Parathyroid adenoma (tissue), 2 donors: ENCODE results near the gene CARS1.

Experiments used
- H2AFZ ChIP-seq: fragments of 300-600 bp; sonication (generic); one replicate; pipeline ENCODE4 v1.7.0; 2017; ENCODE audit warnings: antibody characterized with exemption, mild to moderate bottlenecking
- H3K27ac ChIP-seq: fragments of 300-600 bp; sonication (generic); one replicate; pipeline ENCODE4 v1.7.0; 2017
- H3K27me3 ChIP-seq: fragments of 300-600 bp; sonication (generic); one replicate; pipeline ENCODE4 v1.7.0; 2017; ENCODE audit warnings: low read length; ENCODE audit not compliant: control insufficient read depth, insufficient read depth
- H3K36me3 ChIP-seq: fragments of 300-600 bp; sonication (generic); one replicate; pipeline ENCODE4 v1.7.0; 2017; ENCODE audit warnings: low read length; ENCODE audit not compliant: control insufficient read depth, insufficient read depth
- H3K4me1 ChIP-seq: fragments of 300-600 bp; sonication (generic); one replicate; pipeline ENCODE4 v1.7.0; 2017; ENCODE audit warnings: control low read depth
- H3K4me2 ChIP-seq: fragments of 300-600 bp; sonication (generic); one replicate; pipeline ENCODE4 v1.7.0; 2017; ENCODE audit warnings: low read length
- H3K4me3 ChIP-seq: fragments of 300-600 bp; sonication (generic); one replicate; pipeline ENCODE4 v1.7.0; 2017; ENCODE audit warnings: low read depth, low read length
- H3K79me2 ChIP-seq: fragments of 300-600 bp; sonication (generic); one replicate; pipeline ENCODE4 v1.7.0; 2017; ENCODE audit warnings: control low read depth
- H3K9ac ChIP-seq: fragments of 300-600 bp; sonication (generic); one replicate; pipeline ENCODE4 v1.7.0; 2017; ENCODE audit warnings: mild to moderate bottlenecking
- H3K9me3 ChIP-seq: fragments of 300-600 bp; sonication (generic); one replicate; pipeline ENCODE4 v1.7.0; 2017; ENCODE audit warnings: low read length; ENCODE audit not compliant: control insufficient read depth
- TF ChIP-seq, protein P1 (sequence below): fragments of 300-600 bp; sonication (generic); IDR thresholded peaks from one replicate; pipeline ENCODE4 v1.7.0; 2017; ENCODE audit warnings: antibody characterized with exemption, mild to moderate bottlenecking
- donor health status: primary hyperparathyroidism.

Gene CARS1

DNA sequence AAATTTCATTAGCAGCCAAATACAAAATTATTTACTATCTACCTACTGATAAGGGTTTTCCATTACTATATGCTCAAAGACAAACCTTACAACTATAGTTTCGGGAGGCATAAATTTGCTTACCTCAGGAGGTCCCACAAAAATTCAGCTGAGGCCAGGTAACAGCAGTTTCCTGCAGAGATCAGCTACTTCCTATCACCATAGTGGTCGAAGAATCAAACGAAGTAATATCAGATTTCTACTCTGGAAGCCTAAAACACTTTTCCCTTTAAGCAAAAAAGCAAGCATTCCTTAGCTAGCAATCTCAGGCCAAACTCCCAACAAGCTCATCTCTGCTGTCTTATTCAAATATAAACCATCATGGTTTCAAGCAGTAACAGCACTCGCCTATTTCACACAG is 68.2 kb downstream of the CARS1 start:
- H2AFZ ChIP-seq = no peak overlapping the region
- peak overlapping the region; percentile 86 for H3K27ac ChIP-seq
- peak overlapping the region; percentile 82 for H3K4me3 ChIP-seq
- H3K36me3 ChIP-seq = no peaks in the 10 kb centered on the region
- peaks cover 37% of the 10 kb centered on the region for H3K79me2 ChIP-seq
- no peaks in the 10 kb centered on the region for H3K27me3 ChIP-seq
- no peak overlapping the region for H3K9ac ChIP-seq
- H3K4me2 ChIP-seq = peak overlapping the region; percentile 77
- no peaks in the 10 kb centered on the region for H3K9me3 ChIP-seq
- TF ChIP-seq, protein P1, sequence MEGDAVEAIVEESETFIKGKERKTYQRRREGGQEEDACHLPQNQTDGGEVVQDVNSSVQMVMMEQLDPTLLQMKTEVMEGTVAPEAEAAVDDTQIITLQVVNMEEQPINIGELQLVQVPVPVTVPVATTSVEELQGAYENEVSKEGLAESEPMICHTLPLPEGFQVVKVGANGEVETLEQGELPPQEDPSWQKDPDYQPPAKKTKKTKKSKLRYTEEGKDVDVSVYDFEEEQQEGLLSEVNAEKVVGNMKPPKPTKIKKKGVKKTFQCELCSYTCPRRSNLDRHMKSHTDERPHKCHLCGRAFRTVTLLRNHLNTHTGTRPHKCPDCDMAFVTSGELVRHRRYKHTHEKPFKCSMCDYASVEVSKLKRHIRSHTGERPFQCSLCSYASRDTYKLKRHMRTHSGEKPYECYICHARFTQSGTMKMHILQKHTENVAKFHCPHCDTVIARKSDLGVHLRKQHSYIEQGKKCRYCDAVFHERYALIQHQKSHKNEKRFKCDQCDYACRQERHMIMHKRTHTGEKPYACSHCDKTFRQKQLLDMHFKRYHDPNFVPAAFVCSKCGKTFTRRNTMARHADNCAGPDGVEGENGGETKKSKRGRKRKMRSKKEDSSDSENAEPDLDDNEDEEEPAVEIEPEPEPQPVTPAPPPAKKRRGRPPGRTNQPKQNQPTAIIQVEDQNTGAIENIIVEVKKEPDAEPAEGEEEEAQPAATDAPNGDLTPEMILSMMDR = no peak
- H3K4me1 ChIP-seq = peaks cover 13% of the 10 kb centered on the region

DNA sequence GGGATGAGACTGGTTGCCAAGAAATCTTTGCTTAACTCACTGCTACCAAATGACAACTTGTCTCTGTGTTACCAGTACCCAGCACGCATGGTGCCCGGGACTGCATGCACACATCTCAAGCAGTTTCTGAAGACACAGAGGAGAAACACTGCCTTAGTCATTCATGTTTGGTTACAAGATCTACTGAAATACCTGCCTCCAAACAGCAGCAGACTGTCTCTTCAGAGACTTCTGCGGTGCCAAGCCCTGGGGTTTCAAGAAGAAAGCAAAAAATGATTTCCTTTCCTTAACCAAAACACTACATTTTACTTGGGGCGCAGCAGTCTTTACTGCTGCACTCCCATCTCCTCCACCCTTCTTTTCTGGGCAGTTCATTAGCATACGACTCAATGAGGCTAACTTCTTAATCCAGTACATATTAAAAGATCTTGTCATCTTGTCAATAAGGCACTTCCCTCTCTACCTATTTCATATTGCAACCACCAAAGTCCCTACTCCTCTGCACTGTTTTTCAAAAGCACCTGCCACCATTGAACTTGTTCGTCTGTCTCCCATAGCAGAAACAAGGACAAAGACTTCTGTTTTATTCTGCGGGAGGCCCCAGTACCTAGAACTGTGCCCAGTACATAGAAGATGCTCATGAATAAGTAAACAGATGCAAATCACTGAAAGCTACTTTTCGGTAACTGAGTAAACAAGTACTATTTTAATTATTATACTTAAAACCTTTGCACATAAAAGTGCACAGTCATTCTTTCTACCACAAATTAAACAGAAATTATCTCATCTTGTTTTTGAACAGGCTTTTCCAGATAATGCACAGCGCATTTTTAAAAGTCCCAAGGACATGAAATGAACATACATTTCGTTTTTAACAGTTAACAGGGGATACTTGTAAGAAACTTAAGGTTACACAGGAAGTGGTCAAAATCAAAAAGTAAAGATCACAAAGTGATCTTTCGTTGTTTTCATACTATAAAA is 69.1 kb downstream of the CARS1 start:
- TF ChIP-seq, protein P1 = no peak
- peak overlapping the region; percentile 86 for H3K27ac ChIP-seq
- H3K4me1 ChIP-seq = peaks cover 13% of the 10 kb centered on the region
- no peak overlapping the region for H2AFZ ChIP-seq
- peak overlapping the region; percentile 77 for H3K4me2 ChIP-seq
- H3K36me3 ChIP-seq = no peaks in the 10 kb centered on the region
- no peaks in the 10 kb centered on the region for H3K27me3 ChIP-seq
- H3K4me3 ChIP-seq = peak overlapping the region; percentile 82
- peaks cover 42% of the 10 kb centered on the region for H3K79me2 ChIP-seq
- H3K9ac ChIP-seq = no peak overlapping the region
- no peaks in the 10 kb centered on the region for H3K9me3 ChIP-seq

DNA sequence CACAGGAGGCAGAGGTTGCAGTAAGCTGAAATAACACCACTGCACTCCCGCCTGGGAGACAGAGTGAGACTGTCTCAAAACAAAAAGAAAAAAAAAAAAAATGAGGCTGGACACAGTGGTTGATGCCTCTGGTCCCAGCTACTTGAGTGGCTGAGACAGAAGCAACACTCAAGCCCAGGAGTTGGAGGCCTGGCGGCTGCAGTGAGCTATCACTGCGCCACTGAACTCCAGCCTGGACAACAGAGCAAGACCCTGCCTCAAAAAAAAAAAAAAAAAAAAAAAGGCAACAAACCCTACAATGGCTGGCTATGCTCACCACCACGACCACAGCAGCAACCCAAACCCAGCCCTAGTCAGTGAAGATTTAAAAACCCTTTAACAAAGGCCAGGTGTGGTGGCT is 73.3 kb downstream of the CARS1 start:
- Histone ChIP-seq H3K4me1 (peaks cover 4% of the 10 kb centered on the region), H3K36me3 (no peaks in the 10 kb centered on the region), H3K27me3 (no peaks in the 10 kb centered on the region), H3K4me2 (no peak overlapping the region), H3K9me3 (no peaks in the 10 kb centered on the region), H3K79me2 (peaks cover 34% of the 10 kb centered on the region), H3K27ac (no peak overlapping the region), H2AFZ (no peak overlapping the region), H3K9ac (no peak overlapping the region), H3K4me3 (no peak overlapping the region)
- TF ChIP-seq, protein P1 = no peak

DNA sequence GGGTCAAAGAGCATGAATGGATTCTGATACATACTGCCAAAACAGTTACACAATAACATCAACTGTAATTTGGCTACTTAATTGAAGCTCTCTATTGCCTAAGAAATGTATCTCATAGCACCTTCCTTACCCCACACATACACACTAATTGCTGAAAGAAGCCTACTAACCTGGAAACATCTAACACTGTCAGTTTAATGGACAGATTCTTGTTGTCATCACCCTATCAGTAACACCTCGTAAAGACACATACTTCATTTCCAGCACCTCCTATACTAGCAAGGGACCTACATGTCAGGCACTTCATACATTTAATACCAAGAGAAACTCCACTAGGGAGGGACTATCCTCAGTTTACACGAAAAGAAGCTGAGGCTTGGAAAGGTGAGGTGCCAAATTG is 75.0 kb downstream of the CARS1 start:
- no peak overlapping the region for H3K4me2 ChIP-seq
- H2AFZ ChIP-seq = no peak overlapping the region
- no peaks in the 10 kb centered on the region for H3K36me3 ChIP-seq

More for the DNA sequence above, 75.0 kb downstream of the CARS1 start:
- Histone ChIP-seq H3K79me2 (peaks cover 25% of the 10 kb centered on the region), H3K9me3 (no peaks in the 10 kb centered on the region), H3K9ac (no peak overlapping the region), H3K27ac (no peak overlapping the region), H3K4me1 (peaks cover 2% of the 10 kb centered on the region), H3K27me3 (no peaks in the 10 kb centered on the region), H3K4me3 (no peak overlapping the region)
- TF ChIP-seq, protein P1 = no peak
